ENCODE data around the gene SSU72.

SSU72 gene

GRCh38 chr1:1616045-1616790 is 41.6 kb upstream of the SSU72 start:
- peak overlapping the region; percentile 99 for H3K4me3 ChIP-seq (ENCODE audit: low read depth, low read length)
- TF ChIP-seq CTCF (conservative IDR thresholded peaks at IDR 0.05; ENCODE audit: low read depth, low read length), result no peak
- no peak for DNase-seq (ENCODE audit: low read depth)

GRCh38 chr1:1615256-1616044 is 40.8 kb upstream of the SSU72 start, which contains the start of gene MIB2:
TSS of gene MIB2 (plus strand) at chr1:1615500. CDS start at chr1:1623453, 7,953 bp downstream.
- H3K4me3 ChIP-seq (ENCODE audit: low read depth, low read length), result peak within 1 kb of the TSS; percentile 99
- DNase-seq (ENCODE audit: low read depth), result peak; percentile 97
- no peak for TF ChIP-seq CTCF (conservative IDR thresholded peaks at IDR 0.05; ENCODE audit: low read depth, low read length)

- peak overlapping the region; percentile 99 for H3K4me3 ChIP-seq (ENCODE audit: low read depth, low read length)
- no peak for TF ChIP-seq CTCF (conservative IDR thresholded peaks at IDR 0.05; ENCODE audit: low read depth, low read length)
- no peak for DNase-seq (ENCODE audit: low read depth)
Measured at GRCh38 chr1:1614954-1615255, 40.2 kb upstream of the SSU72 start.

GRCh38 chr1:1614204-1614953 is 39.7 kb upstream of the SSU72 start:
- H3K4me3 ChIP-seq (ENCODE audit: low read depth, low read length), result peak overlapping the region; percentile 99
- TF ChIP-seq CTCF (conservative IDR thresholded peaks at IDR 0.05; ENCODE audit: low read depth, low read length), result no peak
- DNase-seq (ENCODE audit: low read depth), result peak; percentile 95

GRCh38 chr1:1613509-1614082 is 38.9 kb upstream of the SSU72 start:
- TF ChIP-seq CTCF (conservative IDR thresholded peaks at IDR 0.05; ENCODE audit: low read depth, low read length), result no peak
- peak overlapping the region; percentile 99 for H3K4me3 ChIP-seq (ENCODE audit: low read depth, low read length)
- no peak for DNase-seq (ENCODE audit: low read depth)

GRCh38 chr1:1612104-1612400 is 37.4 kb upstream of the SSU72 start:
- H3K4me3 ChIP-seq (ENCODE audit: low read depth, low read length), result no peak overlapping the region
- TF ChIP-seq CTCF (conservative IDR thresholded peaks at IDR 0.05; ENCODE audit: low read depth, low read length), result no peak
- no peak for DNase-seq (ENCODE audit: low read depth)
